CD4-positive, alpha-beta T cell (primary cell): Measurements from ENCODE around the gene ROBO2. TPM values are rescaled to one million over a fixed set of nuclear protein-coding genes. Genes with fewer than 3 reads are reported as not detected.

Source experiments
- ATAC-seq: fragments of 200-7000 bp; cut with Tn5 transposase; one replicate; pipeline ENCODE4 v1.10.0; 2022; ENCODE audit warnings: mild to moderate bottlenecking; ENCODE audit not compliant: poor library complexity
- CTCF ChIA-PET: fragments of 350-600 bp; sonication (Branson Sonifier 250); formaldehyde crosslinking; loops from one replicate; lab custom pipeline; 2021; ENCODE audit warnings: antibody characterized with exemption, inconsistent platforms; lab: Charles Lee
- POLR2A ChIA-PET: fragments of 350-600 bp; sonication (Branson Sonifier 250); formaldehyde crosslinking; loops from one replicate; lab custom pipeline; 2021; ENCODE audit warnings: antibody characterized with exemption, inconsistent platforms; lab: Charles Lee
- DNase-seq, 14 experiments: peaks; one replicate each; pipeline ENCODE4 v3.0.0-alpha.2; 2013 to 2020; ENCODE audit warnings: mixed read lengths in 2 of 14
- H3K27ac ChIP-seq, 2 donors: one replicate each; pipeline versions ENCODE4 v1.5.1 to v1.7.0; 2013; ENCODE audit warnings: low read length in 2 of 2, low read depth in 1 of 2, mild to moderate bottlenecking in 1 of 2
- H3K27me3 ChIP-seq, 2 experiments: 1 replicate in 1 of 2; 2 replicates in 1 of 2; pipeline versions ENCODE4 v1.6.1 to v1.7.0; 2013; ENCODE audit warnings: low read length in 2 of 2, control low read depth in 1 of 2, mild to moderate bottlenecking in 1 of 2, moderate library complexity in 1 of 2; ENCODE audit not compliant: insufficient read depth in 2 of 2, control insufficient read depth in 1 of 2
- H3K36me3 ChIP-seq: one replicate; pipeline ENCODE4 v1.6.1; 2013; ENCODE audit warnings: low read length, control low read depth; ENCODE audit not compliant: insufficient read depth
- H3K4me1 ChIP-seq: one replicate; pipeline ENCODE4 v1.6.1; 2013; ENCODE audit warnings: low read length, control low read depth; ENCODE audit not compliant: insufficient read depth
- H3K4me3 ChIP-seq: one replicate; pipeline ENCODE4 v1.5.1; 2013; ENCODE audit warnings: mild to moderate bottlenecking, low read length, moderate library complexity
- H3K9me3 ChIP-seq, 2 experiments: 1 replicate in 1 of 2; 2 replicates in 1 of 2; pipeline versions ENCODE4 v1.6.1 to v1.7.0; 2013; ENCODE audit warnings: low read length in 2 of 2, mild to moderate bottlenecking in 2 of 2, control low read depth in 1 of 2, moderate library complexity in 1 of 2; ENCODE audit not compliant: control insufficient read depth in 1 of 2, insufficient read depth in 1 of 2
- H3K27ac Mint-ChIP-seq: one replicate; pipeline ENCODE4 v1.8.0; 2020; ENCODE audit warnings: mixed read lengths
- H3K27me3 Mint-ChIP-seq: one replicate; pipeline ENCODE4 v1.8.0; 2021; ENCODE audit warnings: mixed read lengths
- H3K36me3 Mint-ChIP-seq: one replicate; pipeline ENCODE4 v1.8.0; 2021; ENCODE audit warnings: low read depth, mixed read lengths
- H3K4me1 Mint-ChIP-seq: one replicate; pipeline ENCODE4 v1.8.0; 2021; ENCODE audit warnings: low read depth, mixed read lengths
- H3K4me3 Mint-ChIP-seq: one replicate; pipeline ENCODE4 v1.8.0; 2020; ENCODE audit warnings: mild to moderate bottlenecking, mixed read lengths
- H3K9me3 Mint-ChIP-seq: one replicate; pipeline ENCODE4 v1.8.0; 2020; ENCODE audit warnings: mixed read lengths
- intact Hi-C, 2 experiments: fragments of 100-400 bp; cut with DNase I in 1 of 2; cut with micrococcal nuclease in 1 of 2; formaldehyde crosslinking; loops; one replicate each; pipeline versions ENCODE4 v1.15.1 to v1.9.0; 2023 to 2025; cut with DNase I, micrococcal nuclease
- total RNA-seq, 174 experiments: library from RNA in 2 of 174; stranded (reverse) in 2 of 174; gene quantifications; one replicate each; pipeline ENCODE4 v1.2.3 and lab custom pipeline; 2021 to 2026
- TF ChIP-seq, protein P1 (sequence below): fragments of 200-600 bp; IDR thresholded peaks from one replicate; pipeline ENCODE4 v1.8.0; 2022; ENCODE audit warnings: antibody characterized with exemption, mild to moderate bottlenecking

The ROBO2 gene
- total RNA-seq, 2 experiments from 2014 or later, result not detected

DNA sequence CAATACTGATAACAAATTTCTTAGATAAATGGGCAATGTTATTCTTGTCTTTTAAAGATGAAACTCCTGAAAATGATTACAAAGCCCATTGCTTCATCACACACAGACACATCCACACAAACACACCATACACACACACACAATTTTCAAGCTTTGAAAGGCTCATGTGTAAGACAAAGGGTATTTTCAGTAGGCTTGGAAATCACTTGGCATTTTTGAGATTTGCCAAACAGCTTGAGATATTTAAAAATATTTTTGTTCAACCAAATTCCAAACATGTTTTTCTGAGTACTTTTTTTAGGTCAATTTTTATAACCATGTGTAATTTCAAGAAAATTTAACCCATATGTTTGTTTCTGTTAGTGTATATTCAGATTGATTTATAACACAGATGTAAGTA lies 283.7 kb downstream of the ROBO2 start:
- peaks cover 0 to 5% of the 10 kb centered on the region in 2 experiments for H3K9me3 ChIP-seq
- H3K4me3 Mint-ChIP-seq, result no peak overlapping the region
- no peaks in the 10 kb centered on the region for H3K4me1 ChIP-seq
- H3K36me3 ChIP-seq, result no peaks in the 10 kb centered on the region
- H3K27ac ChIP-seq, result no peak overlapping the region
- H3K27me3 ChIP-seq, result no peaks in the 10 kb centered on the region
- H3K27me3 Mint-ChIP-seq, result no peaks in the 10 kb centered on the region
- TF ChIP-seq, protein P1, sequence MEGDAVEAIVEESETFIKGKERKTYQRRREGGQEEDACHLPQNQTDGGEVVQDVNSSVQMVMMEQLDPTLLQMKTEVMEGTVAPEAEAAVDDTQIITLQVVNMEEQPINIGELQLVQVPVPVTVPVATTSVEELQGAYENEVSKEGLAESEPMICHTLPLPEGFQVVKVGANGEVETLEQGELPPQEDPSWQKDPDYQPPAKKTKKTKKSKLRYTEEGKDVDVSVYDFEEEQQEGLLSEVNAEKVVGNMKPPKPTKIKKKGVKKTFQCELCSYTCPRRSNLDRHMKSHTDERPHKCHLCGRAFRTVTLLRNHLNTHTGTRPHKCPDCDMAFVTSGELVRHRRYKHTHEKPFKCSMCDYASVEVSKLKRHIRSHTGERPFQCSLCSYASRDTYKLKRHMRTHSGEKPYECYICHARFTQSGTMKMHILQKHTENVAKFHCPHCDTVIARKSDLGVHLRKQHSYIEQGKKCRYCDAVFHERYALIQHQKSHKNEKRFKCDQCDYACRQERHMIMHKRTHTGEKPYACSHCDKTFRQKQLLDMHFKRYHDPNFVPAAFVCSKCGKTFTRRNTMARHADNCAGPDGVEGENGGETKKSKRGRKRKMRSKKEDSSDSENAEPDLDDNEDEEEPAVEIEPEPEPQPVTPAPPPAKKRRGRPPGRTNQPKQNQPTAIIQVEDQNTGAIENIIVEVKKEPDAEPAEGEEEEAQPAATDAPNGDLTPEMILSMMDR, result no peak
- H3K4me1 Mint-ChIP-seq, result no peaks in the 10 kb centered on the region
- H3K36me3 Mint-ChIP-seq, result no peaks in the 10 kb centered on the region
- no peak overlapping the region for H3K4me3 ChIP-seq
- no peak for DNase-seq
- intact Hi-C loops, result no loop called here
- CTCF ChIA-PET, result no interaction called here
- no peak for ATAC-seq
- H3K27ac Mint-ChIP-seq, result no peak overlapping the region
- POLR2A ChIA-PET, result no interaction called here
- H3K9me3 Mint-ChIP-seq, result peaks cover 2% of the 10 kb centered on the region

DNA sequence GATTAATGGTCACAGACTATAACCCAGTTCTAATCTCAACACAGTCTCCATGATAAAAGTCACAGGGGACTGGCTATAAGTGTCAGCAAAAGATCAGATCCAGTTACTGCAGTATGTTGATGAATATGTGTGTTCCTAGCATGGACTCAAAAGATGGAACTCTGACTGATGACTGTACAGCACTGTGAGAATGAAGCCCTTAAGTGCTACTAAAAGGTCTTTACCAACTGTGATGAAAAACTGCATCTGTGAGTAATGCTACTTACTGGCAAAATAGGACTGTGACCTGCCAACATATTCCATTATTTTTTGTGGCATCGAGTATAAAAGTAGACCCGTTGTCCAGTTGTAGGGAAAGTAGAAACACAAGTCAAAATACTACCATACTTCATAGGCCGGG lies 284.2 kb downstream of the ROBO2 start:
- H3K9me3 Mint-ChIP-seq, result peaks cover 2% of the 10 kb centered on the region
- no peaks in the 10 kb centered on the region for H3K4me1 Mint-ChIP-seq
- H3K27me3 Mint-ChIP-seq, result no peaks in the 10 kb centered on the region
- Histone ChIP-seq H3K36me3 (no peaks in the 10 kb centered on the region), H3K4me1 (no peaks in the 10 kb centered on the region), H3K27ac (no peak overlapping the region), H3K4me3 (no peak overlapping the region), H3K9me3 (peaks cover 0 to 5% of the 10 kb centered on the region in 2 experiments), H3K27me3 (no peaks in the 10 kb centered on the region)
- TF ChIP-seq, protein P1, result no peak
- no peak for ATAC-seq
- no peak overlapping the region for H3K4me3 Mint-ChIP-seq
- intact Hi-C loops, result no loop called here
- POLR2A ChIA-PET, result no interaction called here
- CTCF ChIA-PET, result no interaction called here
- no peaks in the 10 kb centered on the region for H3K36me3 Mint-ChIP-seq
- no peak for DNase-seq
- no peak overlapping the region for H3K27ac Mint-ChIP-seq

DNA sequence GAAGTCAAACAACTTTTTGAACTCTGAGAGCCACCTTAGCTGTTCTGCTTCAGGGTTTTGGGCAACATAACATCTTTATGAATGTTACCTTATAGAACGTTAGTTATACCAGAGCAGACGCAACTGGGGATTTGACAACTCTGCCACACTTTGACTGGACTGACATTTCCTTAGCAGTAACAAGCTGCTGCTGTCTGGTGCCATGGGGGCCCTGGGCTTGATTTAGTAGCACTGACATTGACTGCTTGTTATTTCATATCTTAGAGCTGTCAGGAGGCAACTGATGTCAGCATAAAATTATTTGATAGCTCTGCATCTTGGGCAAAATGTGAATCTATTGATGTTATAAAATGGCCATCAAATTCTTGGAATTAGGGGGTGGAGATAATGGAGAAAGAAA lies 285.4 kb downstream of the ROBO2 start:
- H3K4me1 Mint-ChIP-seq, result no peaks in the 10 kb centered on the region
- Histone ChIP-seq H3K4me3 (no peak overlapping the region), H3K27me3 (no peaks in the 10 kb centered on the region), H3K4me1 (no peaks in the 10 kb centered on the region), H3K36me3 (no peaks in the 10 kb centered on the region), H3K9me3 (peaks cover 0 to 5% of the 10 kb centered on the region in 2 experiments), H3K27ac (no peak overlapping the region)
- no peaks in the 10 kb centered on the region for H3K9me3 Mint-ChIP-seq
- DNase-seq, result no peak
- CTCF ChIA-PET, result no interaction called here
- no peaks in the 10 kb centered on the region for H3K36me3 Mint-ChIP-seq
- no peaks in the 10 kb centered on the region for H3K27me3 Mint-ChIP-seq
- H3K27ac Mint-ChIP-seq, result no peak overlapping the region
- H3K4me3 Mint-ChIP-seq, result no peak overlapping the region
- intact Hi-C loops, result no loop called here
- ATAC-seq, result no peak
- POLR2A ChIA-PET, result no interaction called here
- TF ChIP-seq, protein P1, result no peak
